Neutrophil (primary cell): ENCODE measurements around the gene MCC.

Source experiments
- H3K27ac ChIP-seq: fragments of 200-600 bp; sonication (generic); 2 replicates; pipeline ENCODE4 v1.5.1; 2016; ENCODE audit warnings: mild to moderate bottlenecking, moderate library complexity
- H3K27me3 ChIP-seq: fragments of 200-600 bp; sonication (generic); 2 replicates; pipeline ENCODE4 v1.6.0; 2016; ENCODE audit warnings: mild to moderate bottlenecking
- H3K36me3 ChIP-seq: fragments of 200-600 bp; sonication (generic); 2 replicates; pipeline ENCODE4 v1.5.1; 2017
- H3K4me1 ChIP-seq, 2 experiments: fragments of 200-600 bp in 1 of 2; sonication (generic) in 1 of 2; 1 replicate in 1 of 2; 2 replicates in 1 of 2; pipeline versions ENCODE4 v1.5.1 to v1.6.1; 2013 to 2016; ENCODE audit warnings: low read depth in 1 of 2, low read length in 1 of 2, mild to moderate bottlenecking in 1 of 2, moderate library complexity in 1 of 2; ENCODE audit not compliant: control insufficient read depth in 1 of 2, insufficient read depth in 1 of 2
- H3K4me3 ChIP-seq, 2 experiments: fragments of 200-600 bp in 1 of 2; sonication (generic) in 1 of 2; 1 replicate in 1 of 2; 2 replicates in 1 of 2; pipeline ENCODE4 v1.5.1; 2013 to 2016; ENCODE audit warnings: low read depth in 1 of 2, low read length in 1 of 2, mild to moderate bottlenecking in 1 of 2, moderate library complexity in 1 of 2
- H3K9me3 ChIP-seq: fragments of 200-600 bp; sonication (generic); 2 replicates; pipeline ENCODE4 v1.5.1; 2016
- CTCF ChIP-seq: fragments of 200-600 bp; sonication (generic); IDR thresholded peaks from 2 replicates; pipeline ENCODE4 v1.5.1; 2016; ENCODE audit warnings: antibody characterized with exemption

Gene MCC

GRCh38 chr5:113434889-113435288, 53.4 kb downstream of the MCC start, which contains the start of gene TSSK1B:
TSS of gene TSSK1B (minus strand) at chr5:113434989. CDS start at chr5:113434839, 150 bp downstream.
- no peaks in the 10 kb centered on the region for H3K4me1 ChIP-seq
- no peaks in the 10 kb centered on the region for H3K36me3 ChIP-seq
- no peak within 1 kb of the TSS for H3K27ac ChIP-seq
- H3K9me3 ChIP-seq = no peaks in the 10 kb centered on the region
- peaks cover 24% of the 10 kb centered on the region for H3K27me3 ChIP-seq
- no peak for TF ChIP-seq CTCF
- no peak within 1 kb of the TSS for H3K4me3 ChIP-seq

- Histone ChIP-seq H3K27me3 (peaks cover 23% of the 10 kb centered on the region), H3K4me3 (no peak overlapping the region), H3K36me3 (no peaks in the 10 kb centered on the region), H3K9me3 (no peaks in the 10 kb centered on the region), H3K4me1 (no peaks in the 10 kb centered on the region), H3K27ac (no peak overlapping the region)
- no peak for TF ChIP-seq CTCF
Measured at GRCh38 chr5:113433862-113434612, 54.2 kb downstream of the MCC start.

- Histone ChIP-seq H3K9me3 (no peaks in the 10 kb centered on the region), H3K36me3 (no peaks in the 10 kb centered on the region), H3K27ac (no peak overlapping the region), H3K27me3 (peaks cover 26% of the 10 kb centered on the region), H3K4me1 (no peaks in the 10 kb centered on the region), H3K4me3 (no peak overlapping the region)
- TF ChIP-seq CTCF = no peak
Measured at GRCh38 chr5:113433071-113433470, 55.2 kb downstream of the MCC start.

GRCh38 chr5:113427871-113428574, 60.2 kb downstream of the MCC start:
- Histone ChIP-seq H3K27me3 (peaks cover 24% of the 10 kb centered on the region), H3K4me3 (no peak overlapping the region), H3K36me3 (no peaks in the 10 kb centered on the region), H3K9me3 (no peaks in the 10 kb centered on the region), H3K27ac (no peak overlapping the region), H3K4me1 (no peaks in the 10 kb centered on the region)
- no peak for TF ChIP-seq CTCF

GRCh38 chr5:113425909-113426308, 62.3 kb downstream of the MCC start:
- no peaks in the 10 kb centered on the region for H3K4me1 ChIP-seq
- no peaks in the 10 kb centered on the region for H3K36me3 ChIP-seq
- TF ChIP-seq CTCF = no peak
- no peak overlapping the region for H3K27ac ChIP-seq
- no peaks in the 10 kb centered on the region for H3K9me3 ChIP-seq
- H3K27me3 ChIP-seq = peaks cover 31% of the 10 kb centered on the region
- no peak overlapping the region for H3K4me3 ChIP-seq
